Astrocyte (in vitro differentiated cells and primary cell): ENCODE data around the gene GREB1L.

ENCODE experiments used
- EZH2 ChIP-seq: IDR thresholded peaks from 2 replicates; pipeline ENCODE4 v1.6.1; 2012; ENCODE audit warnings: mild to moderate bottlenecking, low read length, inconsistent platforms; ENCODE audit not compliant: insufficient read depth
- TF ChIP-seq, protein P1 (sequence below): IDR thresholded peaks from 2 replicates; pipeline ENCODE4 v1.5.1; 2011; ENCODE audit warnings: low read depth, mild to moderate bottlenecking, inconsistent platforms, low read length, moderate library complexity; ENCODE audit not compliant: insufficient read depth

DNA sequence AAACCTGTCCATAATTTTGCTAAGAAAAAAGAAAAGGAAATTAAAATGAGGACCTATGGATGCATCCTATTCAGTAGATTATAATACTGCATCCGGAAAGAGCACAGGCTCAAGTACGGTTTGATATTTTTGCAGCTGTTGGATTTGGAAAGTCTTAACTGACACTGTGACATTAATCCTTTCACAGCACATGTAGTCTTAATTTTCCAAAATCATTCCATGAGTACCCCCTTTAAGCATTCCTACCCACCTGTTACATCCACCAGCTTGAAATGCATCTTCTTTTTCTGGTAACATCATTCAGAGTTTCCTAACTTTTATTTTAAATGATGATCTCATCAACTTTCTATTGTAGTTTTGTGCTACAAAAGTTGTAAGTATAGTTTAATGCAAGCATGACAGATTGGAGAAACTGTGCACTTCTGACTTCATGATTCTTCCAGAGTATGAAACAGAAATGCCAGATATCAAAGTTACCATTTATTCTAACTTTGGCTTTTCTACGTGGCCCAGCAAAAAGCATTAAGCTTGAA lies 244.9 kb downstream of the GREB1L start:
- TF ChIP-seq, protein P1, sequence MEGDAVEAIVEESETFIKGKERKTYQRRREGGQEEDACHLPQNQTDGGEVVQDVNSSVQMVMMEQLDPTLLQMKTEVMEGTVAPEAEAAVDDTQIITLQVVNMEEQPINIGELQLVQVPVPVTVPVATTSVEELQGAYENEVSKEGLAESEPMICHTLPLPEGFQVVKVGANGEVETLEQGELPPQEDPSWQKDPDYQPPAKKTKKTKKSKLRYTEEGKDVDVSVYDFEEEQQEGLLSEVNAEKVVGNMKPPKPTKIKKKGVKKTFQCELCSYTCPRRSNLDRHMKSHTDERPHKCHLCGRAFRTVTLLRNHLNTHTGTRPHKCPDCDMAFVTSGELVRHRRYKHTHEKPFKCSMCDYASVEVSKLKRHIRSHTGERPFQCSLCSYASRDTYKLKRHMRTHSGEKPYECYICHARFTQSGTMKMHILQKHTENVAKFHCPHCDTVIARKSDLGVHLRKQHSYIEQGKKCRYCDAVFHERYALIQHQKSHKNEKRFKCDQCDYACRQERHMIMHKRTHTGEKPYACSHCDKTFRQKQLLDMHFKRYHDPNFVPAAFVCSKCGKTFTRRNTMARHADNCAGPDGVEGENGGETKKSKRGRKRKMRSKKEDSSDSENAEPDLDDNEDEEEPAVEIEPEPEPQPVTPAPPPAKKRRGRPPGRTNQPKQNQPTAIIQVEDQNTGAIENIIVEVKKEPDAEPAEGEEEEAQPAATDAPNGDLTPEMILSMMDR, result no peak
- no peak for TF ChIP-seq EZH2
